Esophagus squamous epithelium (tissue), 5 donors: ENCODE data around the gene C11orf86. TPM values are rescaled to one million over a fixed set of nuclear protein-coding genes. Genes with fewer than 3 reads are reported as not detected.
"Not testable (repeated sequence)": the region's sequence is repeated elsewhere in the genome, so short reads cannot be mapped to it uniquely, and the experiment has no call there.

Source experiments
- DNase-seq: peaks from one replicate; lab custom pipeline; 2025; lab: John Stamatoyannopoulos, UW
- H3K27ac ChIP-seq, 4 donors: fragments of 200-600 bp; sonication (generic); one replicate each; pipeline ENCODE4 v1.5.1; 2016 to 2019; ENCODE audit warnings: mild to moderate bottlenecking in 1 of 4
- H3K27me3 ChIP-seq, 4 donors: fragments of 200-600 bp; sonication (generic); 1 replicate in 3 of 4; 2 replicates in 1 of 4; pipeline versions ENCODE4 v1.5.1 to v1.6.0; 2017 to 2021; ENCODE audit warnings: antibody characterized with exemption in 1 of 4
- H3K36me3 ChIP-seq, 3 donors: fragments of 200-600 bp; sonication (generic); one replicate each; pipeline ENCODE4 v1.5.1; 2016 to 2019
- H3K4me1 ChIP-seq, 3 donors: fragments of 200-600 bp; sonication (generic); one replicate each; pipeline ENCODE4 v1.5.1; 2017 to 2019
- H3K4me3 ChIP-seq, 4 donors: fragments of 200-600 bp; sonication (generic); 1 replicate in 3 of 4; 2 replicates in 1 of 4; pipeline ENCODE4 v1.5.1; 2016 to 2019; ENCODE audit warnings: mild to moderate bottlenecking in 2 of 4, moderate library complexity in 1 of 4
- H3K9me3 ChIP-seq, 3 donors: fragments of 200-600 bp; sonication (generic); one replicate each; pipeline ENCODE4 v1.5.1; 2016 to 2019
- CTCF ChIP-seq, 6 experiments: fragments of 450-650 bp in 4 of 6; fragments of 200-600 bp in 2 of 6; sonication (generic) in 2 of 6; IDR thresholded peaks; one replicate each; pipeline ENCODE4 v1.5.1; 2016 to 2019; ENCODE audit warnings: antibody characterized with exemption in 6 of 6, mild to moderate bottlenecking in 4 of 6, moderate library complexity in 4 of 6
- POLR2A ChIP-seq, 4 donors: fragments of 450-650 bp; IDR thresholded peaks; one replicate each; pipeline ENCODE4 v1.6.1; 2017; ENCODE audit warnings: antibody characterized with exemption in 4 of 4, mild to moderate bottlenecking in 4 of 4, moderate library complexity in 3 of 4
- whole genome bisulfite sequencing, 2 donors: methylation state at CpG; one replicate each; pipeline ENCODE4 v1.1.5; 2018; 5-methylcytosine and 5-hydroxymethylcytosine counted together
- intact Hi-C: fragments of 100-400 bp; cut with DNase I; formaldehyde crosslinking; loops from one replicate; pipeline ENCODE4 v1.15.0; 2022
- total RNA-seq, 4 donors: library from RNA; depleted of rRNA; stranded (reverse); fragments of >200 nt; gene quantifications; one replicate each; pipeline ENCODE4 v1.1.0, GENCODE V29; 2016
- donor health status: DM: yes; HTN: yes; CAD: no.

The C11orf86 gene
- total RNA-seq, 4 donors from 2014 or later = not detected

GRCh38 chr11:66987924-66988637, 13.0 kb downstream of the C11orf86 start:
- Histone ChIP-seq H3K9me3 (no peaks in the 10 kb centered on the region), H3K4me1 (peaks cover 6 to 31% (median 8%) of the 10 kb centered on the region in 3 donors), H3K36me3 (no peaks in the 10 kb centered on the region), H3K4me3 (no peak overlapping the region), H3K27me3 (no peaks in the 10 kb centered on the region), H3K27ac (no peak overlapping the region)
- 86 to 90% methylated on average over 11 of the region's 13 CpGs for WGBS, 2 donors
- no peak for TF ChIP-seq CTCF (IDR thresholded peaks at IDR 0.05)
- TF ChIP-seq POLR2A (IDR thresholded peaks at IDR 0.05) = no peak
- intact Hi-C loops = no loop called here
- no peak for DNase-seq

GRCh38 chr11:66988741-66989140, 13.6 kb downstream of the C11orf86 start:
- H3K4me1 ChIP-seq = peaks cover 3 to 26% (median 7%) of the 10 kb centered on the region in 3 donors
- H3K9me3 ChIP-seq, DNase-seq, H3K36me3 ChIP-seq, H3K27ac ChIP-seq, intact Hi-C loops, H3K27me3 ChIP-seq, H3K4me3 ChIP-seq: not testable (repeated sequence)
- WGBS, 2 donors = 100% methylated on average over 1 of the region's 28 CpGs; no CpG with 5 or more reads in 1 of the 2 donors

GRCh38 chr11:66989360-66989759, 14.3 kb downstream of the C11orf86 start:
- H3K27ac ChIP-seq, H3K27me3 ChIP-seq, H3K36me3 ChIP-seq, H3K4me3 ChIP-seq, intact Hi-C loops, DNase-seq, H3K9me3 ChIP-seq: not testable (repeated sequence)
- peaks cover 0 to 20% (median 4%) of the 10 kb centered on the region in 3 donors for H3K4me1 ChIP-seq
- 82 to 87% methylated on average over 9 of the region's 9 CpGs for WGBS, 2 donors

GRCh38 chr11:66992041-66992440, 16.9 kb downstream of the C11orf86 start:
- Histone ChIP-seq H3K4me3 (no peak overlapping the region), H3K36me3 (no peaks in the 10 kb centered on the region), H3K9me3 (no peaks in the 10 kb centered on the region), H3K4me1 (no peaks in the 10 kb centered on the region), H3K27ac (no peak overlapping the region), H3K27me3 (peaks cover 0 to 7% (median 0%) of the 10 kb centered on the region in 4 donors)
- TF ChIP-seq CTCF (IDR thresholded peaks at IDR 0.05) (no peak), POLR2A (IDR thresholded peaks at IDR 0.05) (no peak)
- DNase-seq = no peak
- intact Hi-C loops = no loop called here
- 54 to 67% methylated on average over 2 of the region's 2 CpGs for WGBS, 2 donors

- Histone ChIP-seq H3K36me3 (no peaks in the 10 kb centered on the region), H3K4me3 (no peak overlapping the region), H3K4me1 (no peaks in the 10 kb centered on the region), H3K9me3 (no peaks in the 10 kb centered on the region), H3K27ac (no peak overlapping the region), H3K27me3 (peaks cover 0 to 7% (median 0%) of the 10 kb centered on the region in 4 donors)
- DNase-seq = no peak
- TF ChIP-seq POLR2A (IDR thresholded peaks at IDR 0.05) (no peak), CTCF (IDR thresholded peaks at IDR 0.05) (no peak)
- intact Hi-C loops = no loop called here
- 58 to 71% methylated on average over 6 of the region's 8 CpGs for WGBS, 2 donors
Observed at GRCh38 chr11:66996609-66997273, 21.6 kb downstream of the C11orf86 start.

GRCh38 chr11:66999555-66999954, 24.5 kb downstream of the C11orf86 start:
- no peaks in the 10 kb centered on the region for H3K4me1 ChIP-seq
- no peaks in the 10 kb centered on the region for H3K9me3 ChIP-seq
- H3K27ac ChIP-seq = no peak overlapping the region
- H3K27me3 ChIP-seq = no peaks in the 10 kb centered on the region
- TF ChIP-seq POLR2A (IDR thresholded peaks at IDR 0.05) = no peak
- no peak for TF ChIP-seq CTCF (IDR thresholded peaks at IDR 0.05)
- H3K36me3 ChIP-seq = no peaks in the 10 kb centered on the region
- intact Hi-C loops = no loop called here
- no peak overlapping the region for H3K4me3 ChIP-seq
- 73 to 86% methylated on average over 7 of the region's 7 CpGs for WGBS, 2 donors
- DNase-seq = no peak
